ENCODE data around the gene RTN4.

Gene RTN4

DNA sequence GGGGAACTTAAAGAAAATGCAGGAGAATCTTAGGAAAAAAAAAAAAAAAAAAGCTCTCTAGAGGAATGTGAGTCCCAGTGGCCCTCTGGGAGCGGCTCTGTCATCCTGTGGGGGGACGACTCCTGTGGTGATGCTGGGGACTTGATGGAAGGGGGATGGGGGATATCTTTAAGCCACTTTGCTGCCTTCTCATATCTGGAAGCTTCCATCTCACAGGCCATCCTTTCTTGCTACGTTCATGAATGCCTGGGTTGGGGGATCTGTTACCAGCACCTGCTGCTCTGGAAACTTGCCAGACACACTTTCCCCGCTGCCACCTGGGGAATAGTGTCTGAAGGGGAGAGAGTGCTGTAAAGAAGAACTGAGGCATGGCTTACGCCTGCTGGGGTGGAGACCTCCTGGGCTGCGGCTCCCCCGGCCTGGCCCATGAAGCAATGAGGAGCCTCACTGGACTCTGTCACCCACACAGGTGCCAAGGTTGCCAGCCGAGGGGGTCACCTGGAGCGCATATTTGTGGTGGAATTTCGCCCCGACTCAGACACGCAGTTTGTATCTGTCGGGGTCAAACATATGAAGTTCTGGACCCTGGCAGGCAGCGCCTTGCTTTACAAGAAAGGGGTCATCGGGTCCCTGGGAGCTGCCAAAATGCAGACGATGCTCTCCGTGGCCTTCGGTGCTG, 92.8 kb downstream of the RTN4 start:
- Mint-ChIP-seq H3K9me3 (no peaks in the 10 kb centered on the region), H3K4me3 (no peak overlapping the region), H3K36me3 (no peaks in the 10 kb centered on the region), H3K27me3 (peaks cover 16% of the 10 kb centered on the region), H3K27ac (no peak overlapping the region), H3K4me1 (no peaks in the 10 kb centered on the region)
- DNase-seq = no peak
- CTCF ChIA-PET = no interaction called here

DNA sequence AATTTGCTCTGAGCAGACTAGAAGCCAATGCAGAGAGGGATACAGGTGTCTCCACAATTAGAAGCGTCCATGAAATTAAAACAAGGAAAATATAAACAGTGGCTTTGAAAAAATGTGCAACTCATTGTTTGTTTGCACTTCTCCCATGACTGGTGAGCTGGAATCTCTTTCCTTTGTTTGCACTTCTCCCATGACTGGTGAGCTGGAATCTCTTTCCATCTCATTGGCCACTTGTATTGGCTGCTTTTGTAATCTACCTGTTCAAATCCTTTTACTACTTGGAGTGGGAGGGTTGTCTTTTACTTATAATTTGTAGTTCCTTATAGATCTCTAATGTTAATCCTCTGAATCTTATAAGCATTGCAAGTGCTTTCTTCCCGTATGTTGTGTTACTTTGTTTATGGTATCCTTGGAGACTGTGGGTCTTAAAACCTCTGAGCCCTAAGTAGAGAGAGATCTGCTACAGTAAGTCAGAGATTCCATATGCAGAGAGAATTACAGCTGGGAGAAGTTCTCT, 94.1 kb downstream of the RTN4 start:
- H3K36me3 Mint-ChIP-seq = no peaks in the 10 kb centered on the region
- no peaks in the 10 kb centered on the region for H3K4me1 Mint-ChIP-seq
- peaks cover 21% of the 10 kb centered on the region for H3K27me3 Mint-ChIP-seq
- CTCF ChIA-PET = no interaction called here
- DNase-seq = no peak
- no peak overlapping the region for H3K4me3 Mint-ChIP-seq
- H3K9me3 Mint-ChIP-seq = no peaks in the 10 kb centered on the region
- H3K27ac Mint-ChIP-seq = no peak overlapping the region

DNA sequence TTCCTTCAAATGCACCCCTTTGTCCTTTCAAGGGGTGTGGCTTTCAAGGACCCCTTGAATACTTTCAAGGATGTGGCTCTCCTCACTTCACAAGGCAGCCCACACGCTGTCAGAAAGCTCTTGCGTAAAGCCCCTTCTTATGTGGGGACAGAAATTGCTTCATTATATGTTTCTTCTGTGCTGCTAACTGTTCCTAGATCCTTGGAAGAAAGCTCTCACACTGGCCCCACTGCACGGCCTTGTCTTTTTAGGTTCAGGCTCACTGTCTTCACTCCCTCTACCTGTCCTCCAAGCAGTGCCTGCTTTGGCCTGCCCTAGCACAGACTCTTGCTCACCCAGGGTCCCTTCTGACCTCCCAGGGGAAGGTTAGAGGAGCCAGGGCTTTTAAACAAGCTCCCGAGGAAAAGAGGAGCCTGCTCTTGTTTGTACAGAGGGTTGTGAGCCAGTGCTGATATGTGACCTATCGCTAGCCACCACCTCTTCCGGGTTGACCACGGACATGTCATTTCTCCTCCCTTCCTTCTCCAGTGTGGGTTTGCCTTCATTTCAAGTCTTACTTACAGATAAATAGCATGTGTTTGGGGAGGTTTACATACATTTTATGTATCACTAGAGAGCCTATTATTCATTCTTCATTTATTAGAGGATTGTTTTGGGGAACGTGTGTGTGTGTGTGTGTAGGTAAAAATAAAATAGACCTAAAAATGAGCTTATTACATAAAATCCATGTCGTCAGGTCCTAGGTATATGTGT, 94.7 kb downstream of the RTN4 start:
- H3K36me3 Mint-ChIP-seq = no peaks in the 10 kb centered on the region
- peaks cover 21% of the 10 kb centered on the region for H3K27me3 Mint-ChIP-seq
- no peaks in the 10 kb centered on the region for H3K9me3 Mint-ChIP-seq
- no peaks in the 10 kb centered on the region for H3K4me1 Mint-ChIP-seq
- no peak overlapping the region for H3K27ac Mint-ChIP-seq
- DNase-seq = no peak
- no peak overlapping the region for H3K4me3 Mint-ChIP-seq
- CTCF ChIA-PET = interaction anchor here (0.6 kb wide), 1 partner anchor 114 kb away, joined by 3 read pairs; no protein-coding TSS in a partner anchor

DNA sequence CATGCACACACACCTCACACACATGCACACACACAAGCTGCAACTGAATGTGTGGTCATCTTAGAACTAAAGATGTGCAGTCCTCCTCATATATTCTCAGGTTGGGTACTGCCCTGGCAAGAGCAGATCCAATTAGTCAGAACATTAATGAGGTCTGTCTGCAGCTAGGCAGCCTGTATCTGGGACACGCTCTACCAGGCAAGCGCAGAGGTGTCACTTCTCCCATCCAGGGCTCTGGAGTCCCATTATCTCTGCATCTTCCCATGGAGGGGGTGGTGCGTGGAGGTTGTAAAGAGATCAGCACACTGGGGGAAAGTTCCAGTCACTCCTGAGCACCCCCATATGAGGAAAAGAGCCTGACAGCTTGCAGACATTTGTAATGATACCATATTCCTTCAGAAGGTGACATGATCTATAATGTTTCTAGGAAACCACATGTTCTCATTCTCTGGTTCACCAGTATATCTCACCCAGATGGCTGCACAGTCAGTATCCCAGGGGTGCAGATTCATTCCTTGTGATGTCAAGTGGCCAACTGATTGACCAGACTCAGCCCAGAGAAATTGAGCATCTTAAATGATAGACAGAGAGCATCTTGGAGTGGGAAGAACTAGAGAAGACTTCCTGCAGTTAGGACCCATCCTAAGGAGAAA, 95.4 kb downstream of the RTN4 start:
- CTCF ChIA-PET = interaction anchor here (0.6 kb wide), 1 partner anchor 113 kb away, joined by 3 read pairs; no protein-coding TSS in a partner anchor
- Mint-ChIP-seq H3K9me3 (no peaks in the 10 kb centered on the region), H3K4me3 (no peak overlapping the region)

DNA sequence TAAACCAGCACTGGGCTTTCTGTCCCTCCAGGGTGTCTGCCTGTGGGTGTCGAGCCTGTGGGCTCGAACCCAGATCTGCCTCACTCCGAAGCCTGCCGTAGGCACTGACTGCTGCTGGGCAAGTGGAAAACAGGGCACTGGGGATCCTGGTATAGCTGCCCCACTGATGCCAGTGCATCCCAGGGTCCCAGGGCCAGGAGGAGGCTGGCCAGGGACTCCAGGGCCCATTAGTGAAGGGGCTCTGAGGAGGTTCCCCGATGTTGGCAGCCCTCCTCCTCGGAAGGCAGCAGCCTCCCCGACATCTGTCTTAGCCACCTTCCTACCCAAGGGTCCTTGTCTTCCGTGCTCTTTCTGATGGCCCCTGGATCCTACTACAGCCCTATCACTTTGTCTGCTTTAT, 96.1 kb downstream of the RTN4 start:
- Mint-ChIP-seq H3K27me3 (peaks cover 21% of the 10 kb centered on the region), H3K4me1 (no peaks in the 10 kb centered on the region), H3K36me3 (no peaks in the 10 kb centered on the region), H3K4me3 (no peak overlapping the region), H3K9me3 (no peaks in the 10 kb centered on the region), H3K27ac (no peak overlapping the region)
- DNase-seq = no peak
- CTCF ChIA-PET = no interaction called here

More for the DNA sequence above, 95.4 kb downstream of the RTN4 start:
- no peak overlapping the region for H3K27ac Mint-ChIP-seq
- no peaks in the 10 kb centered on the region for H3K36me3 Mint-ChIP-seq
- no peaks in the 10 kb centered on the region for H3K4me1 Mint-ChIP-seq
- no peak for DNase-seq
- peaks cover 21% of the 10 kb centered on the region for H3K27me3 Mint-ChIP-seq

DNA sequence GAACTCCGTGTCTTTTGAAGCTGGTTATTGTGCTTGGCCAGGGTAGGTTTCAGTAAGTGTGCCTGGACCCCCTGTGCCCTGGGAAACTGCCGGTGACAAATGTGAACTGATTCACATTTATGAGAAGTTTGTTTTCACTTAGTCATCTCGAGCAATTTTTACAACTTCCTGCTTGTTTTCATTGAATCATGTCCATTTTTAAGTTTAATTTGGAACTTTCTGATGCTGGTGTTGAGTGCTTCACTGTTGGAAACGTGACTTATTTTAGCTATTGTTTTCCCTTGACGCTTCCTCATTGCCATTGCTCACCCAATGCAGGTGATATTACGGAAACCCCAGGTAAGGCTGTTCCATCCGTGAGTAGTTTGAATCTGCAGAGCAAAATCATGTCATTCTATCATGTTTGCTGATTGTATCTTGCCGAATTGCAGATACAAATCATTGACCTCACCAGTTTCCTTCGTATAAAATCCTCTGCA, 97.2 kb downstream of the RTN4 start:
- Mint-ChIP-seq H3K27ac (no peak overlapping the region), H3K27me3 (peaks cover 18% of the 10 kb centered on the region)

DNA sequence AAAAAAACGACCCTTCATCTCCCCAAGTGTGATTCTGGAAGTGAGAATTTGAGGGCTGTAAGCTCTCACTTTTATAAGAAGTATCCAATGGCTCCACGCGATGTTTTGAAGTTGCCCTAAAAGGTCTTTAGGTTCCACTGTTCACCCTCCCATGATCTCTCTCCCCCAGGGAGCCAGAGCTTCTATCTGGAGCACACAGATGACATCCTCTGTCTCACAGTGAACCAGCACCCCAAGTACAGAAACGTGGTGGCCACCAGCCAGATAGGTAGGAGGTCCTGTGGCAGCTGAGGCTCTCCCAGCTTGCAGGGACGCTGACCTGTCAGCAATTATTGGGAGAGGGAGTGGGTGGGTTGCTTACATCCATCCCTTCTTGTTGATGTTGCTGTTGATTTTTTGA, 97.8 kb downstream of the RTN4 start:
- Mint-ChIP-seq H3K36me3 (no peaks in the 10 kb centered on the region), H3K27me3 (peaks cover 13% of the 10 kb centered on the region), H3K4me3 (no peak overlapping the region), H3K27ac (no peak overlapping the region), H3K4me1 (no peaks in the 10 kb centered on the region), H3K9me3 (no peaks in the 10 kb centered on the region)
- no peak for DNase-seq
- CTCF ChIA-PET = no interaction called here

More for the DNA sequence above, 97.2 kb downstream of the RTN4 start:
- DNase-seq = no peak
- Mint-ChIP-seq H3K36me3 (no peaks in the 10 kb centered on the region), H3K4me3 (no peak overlapping the region), H3K9me3 (no peaks in the 10 kb centered on the region), H3K4me1 (no peaks in the 10 kb centered on the region)
- CTCF ChIA-PET = no interaction called here

DNA sequence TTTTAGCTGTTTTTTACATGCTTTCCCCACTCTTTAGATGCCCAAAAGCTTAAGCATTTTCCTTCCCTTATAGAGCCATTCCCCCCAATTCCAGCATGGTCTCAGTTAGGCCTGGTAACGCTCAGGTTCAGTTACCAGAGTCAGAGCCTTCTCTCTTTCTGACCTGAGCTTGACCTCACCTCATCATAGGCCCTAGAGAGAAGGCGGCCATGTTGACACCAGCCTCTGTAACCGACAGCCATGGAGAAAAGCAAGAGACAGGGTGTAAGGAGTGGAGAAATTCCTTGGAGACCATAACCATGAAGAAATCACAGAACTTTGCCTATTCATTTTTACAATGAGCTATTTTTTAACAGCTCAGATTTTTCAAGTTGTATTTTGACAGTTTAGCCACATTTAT, 99.4 kb downstream of the RTN4 start:
- DNase-seq = no peak
- H3K4me3 Mint-ChIP-seq = no peak overlapping the region
- no peaks in the 10 kb centered on the region for H3K36me3 Mint-ChIP-seq
- CTCF ChIA-PET = interaction anchor here (0.8 kb wide), 1 partner anchor 27 kb away, joined by 3 read pairs; no protein-coding TSS in a partner anchor
- H3K4me1 Mint-ChIP-seq = no peaks in the 10 kb centered on the region
- H3K27ac Mint-ChIP-seq = no peak overlapping the region
- no peaks in the 10 kb centered on the region for H3K9me3 Mint-ChIP-seq
- H3K27me3 Mint-ChIP-seq = peaks cover 15% of the 10 kb centered on the region

DNA sequence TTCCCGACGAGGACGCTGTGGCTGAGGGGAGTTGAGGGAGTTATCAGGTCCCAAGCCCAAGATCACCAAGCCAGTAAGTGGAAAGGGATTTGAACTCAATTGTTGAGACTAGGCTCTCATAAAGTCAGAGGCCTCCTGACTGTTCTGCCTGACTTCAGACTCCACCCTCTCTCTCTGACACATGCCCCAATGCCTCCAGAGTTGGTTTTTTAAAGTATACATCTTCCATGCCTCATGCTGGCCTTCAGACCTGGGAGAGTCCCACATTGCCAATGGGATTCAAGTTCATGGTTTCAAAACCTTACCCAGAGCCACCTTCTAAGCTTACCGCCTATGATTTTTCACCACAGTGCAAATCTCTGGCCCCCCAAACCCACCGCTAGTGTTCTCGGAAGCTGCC, 100.8 kb downstream of the RTN4 start:
- Mint-ChIP-seq H3K9me3 (peaks cover 4% of the 10 kb centered on the region), H3K4me1 (peaks cover 2% of the 10 kb centered on the region), H3K27me3 (peaks cover 12% of the 10 kb centered on the region), H3K36me3 (no peaks in the 10 kb centered on the region), H3K4me3 (no peak overlapping the region), H3K27ac (no peak overlapping the region)
- CTCF ChIA-PET = no interaction called here
- DNase-seq = no peak

DNA sequence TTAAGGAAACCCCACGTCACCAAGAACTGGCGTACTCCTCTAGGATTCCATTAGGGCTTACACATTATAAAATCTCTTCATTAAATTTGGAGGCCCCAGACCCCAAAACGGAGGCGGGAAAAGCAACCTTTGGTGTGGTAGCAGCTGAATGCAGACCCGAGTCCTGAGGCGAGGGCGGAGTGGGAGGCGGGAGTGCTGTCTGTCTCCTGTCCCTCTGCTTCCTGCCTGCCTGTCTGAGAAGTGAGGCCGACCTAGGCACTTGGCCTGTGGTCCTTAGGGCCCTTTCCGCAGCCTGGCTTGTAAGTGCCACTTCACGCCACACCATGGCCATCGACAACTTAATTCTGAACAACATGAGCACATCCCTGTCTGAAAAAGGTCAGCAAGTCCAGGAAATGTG, 102.1 kb downstream of the RTN4 start:
- Mint-ChIP-seq H3K27ac (no peak overlapping the region), H3K4me3 (no peak overlapping the region), H3K27me3 (peaks cover 12% of the 10 kb centered on the region), H3K9me3 (peaks cover 4% of the 10 kb centered on the region), H3K4me1 (peaks cover 2% of the 10 kb centered on the region), H3K36me3 (no peaks in the 10 kb centered on the region)
- CTCF ChIA-PET = no interaction called here
- no peak for DNase-seq

DNA sequence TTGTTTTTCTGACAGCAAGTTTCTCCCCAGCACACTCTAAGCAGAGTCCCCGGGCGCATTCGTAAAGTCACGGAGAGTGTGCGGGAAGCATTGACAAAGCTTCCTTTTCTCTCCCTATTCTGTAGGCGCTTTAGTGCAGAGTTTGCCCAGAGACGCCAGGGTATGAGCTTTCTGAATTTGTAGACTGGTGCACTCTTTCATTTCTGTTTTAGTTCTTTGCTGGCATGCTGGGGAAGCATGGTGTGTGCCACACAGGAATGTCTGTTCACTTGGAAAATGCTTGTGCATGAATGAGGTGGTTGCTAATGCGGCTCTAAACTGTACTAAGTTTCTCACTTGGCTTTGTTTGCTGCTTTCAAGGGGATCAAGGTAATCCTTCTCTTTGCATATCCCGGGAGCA, 102.6 kb downstream of the RTN4 start:
- Mint-ChIP-seq H3K27me3 (peaks cover 12% of the 10 kb centered on the region), H3K4me1 (peaks cover 2% of the 10 kb centered on the region), H3K27ac (no peak overlapping the region), H3K9me3 (peaks cover 4% of the 10 kb centered on the region), H3K4me3 (no peak overlapping the region), H3K36me3 (no peaks in the 10 kb centered on the region)
- DNase-seq = no peak
- CTCF ChIA-PET = no interaction called here

DNA sequence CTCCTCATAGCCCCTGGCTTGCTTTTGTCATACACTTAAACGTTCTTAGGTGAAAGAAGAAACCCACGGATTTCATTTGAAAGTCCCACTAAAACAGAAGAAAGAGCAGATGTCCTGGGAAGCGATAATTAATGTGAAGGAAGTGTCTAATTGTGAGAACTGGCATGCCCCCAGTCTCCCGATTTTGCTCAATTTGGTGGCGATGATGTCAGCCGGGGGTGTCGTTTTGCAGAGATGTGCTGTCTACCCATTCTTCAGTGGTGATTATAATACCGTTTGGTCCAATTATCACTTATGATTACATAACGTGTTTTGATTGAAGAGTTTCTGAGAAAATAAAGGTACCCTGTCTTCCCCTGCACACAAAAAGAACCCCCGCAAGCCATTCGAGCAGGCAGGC, 103.1 kb downstream of the RTN4 start:
- H3K9me3 Mint-ChIP-seq = peaks cover 4% of the 10 kb centered on the region
- H3K36me3 Mint-ChIP-seq = no peaks in the 10 kb centered on the region
- peaks cover 2% of the 10 kb centered on the region for H3K4me1 Mint-ChIP-seq
- no peak overlapping the region for H3K27ac Mint-ChIP-seq
- CTCF ChIA-PET = no interaction called here
- H3K4me3 Mint-ChIP-seq = no peak overlapping the region
- H3K27me3 Mint-ChIP-seq = peaks cover 7% of the 10 kb centered on the region
- no peak for DNase-seq

DNA sequence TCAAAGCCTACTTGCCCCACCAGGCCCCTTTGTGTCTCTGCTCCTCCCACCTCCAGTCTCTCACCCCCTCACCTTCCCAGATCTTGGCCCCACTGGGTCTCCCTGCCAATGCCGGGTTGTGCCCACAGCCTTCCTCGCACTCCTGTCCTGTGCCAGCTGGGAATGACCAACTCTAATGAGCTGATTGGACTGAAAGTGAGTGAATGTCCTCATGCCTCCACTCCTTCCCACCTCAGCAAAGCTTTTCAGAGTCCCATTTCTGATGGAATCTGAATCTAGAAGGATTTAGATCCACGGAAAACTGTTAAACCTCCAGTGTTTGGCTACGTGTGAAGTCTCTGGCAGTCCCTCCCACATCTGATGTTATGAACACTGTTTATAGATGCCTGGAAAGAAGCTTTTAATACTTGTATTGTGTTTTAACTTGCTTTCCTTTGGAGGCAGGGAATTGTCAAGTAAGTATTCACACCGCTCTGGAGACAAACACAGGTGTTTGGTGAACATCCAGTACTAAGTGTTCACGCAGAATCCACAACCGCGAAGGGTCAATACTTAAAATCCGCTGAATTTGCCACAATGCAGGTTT, 103.9 kb downstream of the RTN4 start:
- Mint-ChIP-seq H3K27me3 (peaks cover 5% of the 10 kb centered on the region), H3K36me3 (no peaks in the 10 kb centered on the region), H3K9me3 (peaks cover 4% of the 10 kb centered on the region), H3K4me1 (peaks cover 2% of the 10 kb centered on the region), H3K4me3 (no peak overlapping the region), H3K27ac (no peak overlapping the region)
- CTCF ChIA-PET = no interaction called here
- DNase-seq = no peak
